ENCODE data around the gene SPEM1.

DNA sequence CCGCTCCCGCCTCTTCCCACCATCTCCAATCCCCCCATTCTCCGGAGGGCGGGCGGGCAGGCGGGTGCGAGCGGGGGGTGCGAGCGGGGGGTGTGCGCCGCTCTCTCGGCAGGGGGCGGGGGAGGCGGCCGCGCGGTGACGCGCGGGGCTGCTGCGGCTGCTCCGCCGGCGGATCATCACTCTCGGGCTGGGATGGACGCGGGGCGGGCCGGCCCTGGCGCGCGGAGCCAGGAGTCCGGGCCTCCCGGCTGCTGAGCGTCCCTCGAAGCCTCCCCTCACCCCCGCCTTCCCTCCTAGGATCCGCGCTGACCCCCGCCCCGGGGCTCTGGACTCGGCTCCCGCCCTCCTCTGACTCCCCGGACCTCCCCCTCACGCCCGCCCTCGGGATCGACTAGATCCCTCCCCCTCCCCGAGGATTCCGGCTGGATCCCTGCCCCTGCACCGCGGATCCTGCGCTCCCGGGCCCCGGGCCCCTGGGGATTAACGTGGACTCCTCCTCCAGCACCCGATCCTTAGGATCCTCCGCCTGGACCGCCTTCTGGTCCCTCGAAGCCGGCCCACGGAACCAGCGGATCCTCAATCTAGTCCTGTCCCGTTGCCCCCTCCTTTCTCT, 15.3 kb upstream of the SPEM1 start:
- TF ChIP-seq CTCF (IDR thresholded peaks at IDR 0.05) (peak in 1 of 4 experiments; percentile 7), POLR2A (IDR thresholded peaks at IDR 0.05) (peak; percentile 76)

Data from prostate gland (tissue), 2 donors.